Right lung (tissue), 5 donors: ENCODE data around the gene AGO3. TPM values are rescaled to one million over a fixed set of nuclear protein-coding genes. Genes with fewer than 3 reads are reported as not detected.
"Not testable (repeated sequence)": the region's sequence is repeated elsewhere in the genome, so short reads cannot be mapped to it uniquely, and the experiment has no call there.

Experiments
- DNase-seq, 2 donors: peaks; one replicate each; pipeline ENCODE4 v3.0.0-alpha.2; 2013
- polyA plus RNA-seq, 5 donors: library from polyadenylated mRNA; unstranded; fragments of 120-200 nt; gene quantifications; one replicate each; pipeline versions ENCODE4 v1.2.1 to v1.2.3, GENCODE V29; 2013; ENCODE audit warnings: inconsistent platforms in 1 of 5, low replicate concordance in 1 of 5; ENCODE audit not compliant: insufficient read length in 5 of 5, insufficient read depth in 1 of 5

Gene AGO3
- polyA plus RNA-seq, 5 donors: 10.5 to 21.7 (median 20.5) TPM

- DNase-seq: no peak
Measured at GRCh38 chr1:36006941-36007500, 76.1 kb downstream of the AGO3 start.

- DNase-seq: no peak
Measured at GRCh38 chr1:36007741-36008140, 76.8 kb downstream of the AGO3 start.

- DNase-seq: no peak
Measured at GRCh38 chr1:36008546-36009197, 77.8 kb downstream of the AGO3 start.

GRCh38 chr1:36014722-36015220 lies 83.9 kb downstream of the AGO3 start:
- no peak for DNase-seq

- no peak for DNase-seq
Measured at GRCh38 chr1:36016686-36017085, 85.8 kb downstream of the AGO3 start.

GRCh38 chr1:36023098-36023769 lies 92.3 kb downstream of the AGO3 start:
- DNase-seq: peak; percentile 38 to 51

- not testable (repeated sequence) for DNase-seq
Measured at GRCh38 chr1:36024024-36024423, 93.1 kb downstream of the AGO3 start.

GRCh38 chr1:36024847-36025246 lies 93.9 kb downstream of the AGO3 start:
- DNase-seq: no peak

- DNase-seq: no peak
Measured at GRCh38 chr1:36027766-36028165, 96.9 kb downstream of the AGO3 start.

- no peak for DNase-seq
Measured at GRCh38 chr1:36031441-36031840, 100.5 kb downstream of the AGO3 start.

- DNase-seq: no peak
Measured at GRCh38 chr1:36034692-36035091, 103.8 kb downstream of the AGO3 start.

GRCh38 chr1:36035154-36035553 lies 104.2 kb downstream of the AGO3 start:
- DNase-seq: no peak

GRCh38 chr1:36040238-36040637 lies 109.3 kb downstream of the AGO3 start:
- no peak for DNase-seq

GRCh38 chr1:36051821-36052220 lies 120.9 kb downstream of the AGO3 start:
- no peak for DNase-seq

GRCh38 chr1:36053978-36054377 lies 123.1 kb downstream of the AGO3 start:
- DNase-seq: no peak

GRCh38 chr1:36055706-36056105 lies 124.8 kb downstream of the AGO3 start:
- DNase-seq: no peak

GRCh38 chr1:36062315-36062714 lies 131.4 kb downstream of the AGO3 start:
- DNase-seq: no peak

- DNase-seq: no peak
Measured at GRCh38 chr1:36067871-36068270, 137.0 kb downstream of the AGO3 start.

GRCh38 chr1:36068866-36069265 lies 138.0 kb downstream of the AGO3 start:
- DNase-seq: no peak

GRCh38 chr1:36070349-36070748 lies 139.4 kb downstream of the AGO3 start:
- DNase-seq: no peak

GRCh38 chr1:36076979-36077573 lies 146.2 kb downstream of the AGO3 start:
- no peak for DNase-seq

GRCh38 chr1:36080236-36080635 lies 149.3 kb downstream of the AGO3 start:
- DNase-seq: no peak

GRCh38 chr1:36080801-36081200 lies 149.9 kb downstream of the AGO3 start:
- DNase-seq: no peak
